ENCODE measurements around the gene KRTAP26-1. TPM values are rescaled to one million over a fixed set of nuclear protein-coding genes. Genes with fewer than 3 reads are reported as not detected.

The KRTAP26-1 gene
- polyA plus RNA-seq, 1 experiment: not detected

- ChIA-PET POLR2A (no interaction called here), CTCF (no interaction called here)
- no peaks in the 10 kb centered on the region for H3K27me3 ChIP-seq (ENCODE audit: control insufficient read depth, insufficient read depth, low read length)
- no peak for DNase-seq (ENCODE audit: low read depth)
- no peaks in the 10 kb centered on the region for H3K36me3 ChIP-seq (ENCODE audit: control insufficient read depth, insufficient read depth, low read length)
- TF ChIP-seq, protein P1, sequence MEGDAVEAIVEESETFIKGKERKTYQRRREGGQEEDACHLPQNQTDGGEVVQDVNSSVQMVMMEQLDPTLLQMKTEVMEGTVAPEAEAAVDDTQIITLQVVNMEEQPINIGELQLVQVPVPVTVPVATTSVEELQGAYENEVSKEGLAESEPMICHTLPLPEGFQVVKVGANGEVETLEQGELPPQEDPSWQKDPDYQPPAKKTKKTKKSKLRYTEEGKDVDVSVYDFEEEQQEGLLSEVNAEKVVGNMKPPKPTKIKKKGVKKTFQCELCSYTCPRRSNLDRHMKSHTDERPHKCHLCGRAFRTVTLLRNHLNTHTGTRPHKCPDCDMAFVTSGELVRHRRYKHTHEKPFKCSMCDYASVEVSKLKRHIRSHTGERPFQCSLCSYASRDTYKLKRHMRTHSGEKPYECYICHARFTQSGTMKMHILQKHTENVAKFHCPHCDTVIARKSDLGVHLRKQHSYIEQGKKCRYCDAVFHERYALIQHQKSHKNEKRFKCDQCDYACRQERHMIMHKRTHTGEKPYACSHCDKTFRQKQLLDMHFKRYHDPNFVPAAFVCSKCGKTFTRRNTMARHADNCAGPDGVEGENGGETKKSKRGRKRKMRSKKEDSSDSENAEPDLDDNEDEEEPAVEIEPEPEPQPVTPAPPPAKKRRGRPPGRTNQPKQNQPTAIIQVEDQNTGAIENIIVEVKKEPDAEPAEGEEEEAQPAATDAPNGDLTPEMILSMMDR (IDR thresholded peaks at IDR 0.05; ENCODE audit: insufficient read depth, low read depth, low read length): no peak
- no peak overlapping the region for H3K4me3 ChIP-seq (ENCODE audit: low read depth, low read length)
These were observed 6.3 kb upstream of the KRTAP26-1 start for GRCh38 chr21:30326390-30326789.

- no peaks in the 10 kb centered on the region for H3K36me3 ChIP-seq (ENCODE audit: control insufficient read depth, insufficient read depth, low read length)
- no peak overlapping the region for H3K4me3 ChIP-seq (ENCODE audit: low read depth, low read length)
- ChIA-PET CTCF (no interaction called here), POLR2A (no interaction called here)
- TF ChIP-seq, protein P1 (IDR thresholded peaks at IDR 0.05; ENCODE audit: insufficient read depth, low read depth, low read length): no peak
- no peak for DNase-seq (ENCODE audit: low read depth)
- no peaks in the 10 kb centered on the region for H3K27me3 ChIP-seq (ENCODE audit: control insufficient read depth, insufficient read depth, low read length)
These were observed 4.4 kb downstream of the KRTAP26-1 start for GRCh38 chr21:30315701-30316100.

DNA sequence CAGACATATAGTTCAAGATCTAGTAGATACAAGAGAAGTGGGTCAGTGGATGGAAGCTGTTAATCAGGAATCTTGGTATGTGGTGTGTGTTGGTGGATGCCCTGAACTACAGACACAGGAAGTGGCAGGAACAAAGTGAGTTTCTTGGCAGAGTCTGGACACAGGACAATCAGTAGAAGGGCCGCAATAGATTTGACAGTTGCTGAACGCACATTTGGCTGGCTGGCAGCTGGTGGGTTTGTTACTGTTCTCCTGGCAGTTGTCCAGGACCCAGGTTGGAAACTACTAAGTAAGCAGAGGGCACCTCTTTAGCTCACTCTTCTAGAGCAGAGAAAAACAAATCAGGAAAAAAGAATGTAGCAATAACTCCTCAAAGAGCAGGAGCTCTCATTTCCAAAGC is 13.2 kb downstream of the KRTAP26-1 start:
- DNase-seq (ENCODE audit: low read depth): no peak
- ChIA-PET CTCF (no interaction called here), POLR2A (no interaction called here)
- H3K27me3 ChIP-seq (ENCODE audit: control insufficient read depth, insufficient read depth, low read length): no peaks in the 10 kb centered on the region
- TF ChIP-seq, protein P1 (IDR thresholded peaks at IDR 0.05; ENCODE audit: insufficient read depth, low read depth, low read length): no peak
- no peak overlapping the region for H3K4me3 ChIP-seq (ENCODE audit: low read depth, low read length)
- H3K36me3 ChIP-seq (ENCODE audit: control insufficient read depth, insufficient read depth, low read length): no peaks in the 10 kb centered on the region

GRCh38 chr21:30305136-30305535 is 15.0 kb downstream of the KRTAP26-1 start:
- no peak for DNase-seq (ENCODE audit: low read depth)
- no peaks in the 10 kb centered on the region for H3K27me3 ChIP-seq (ENCODE audit: control insufficient read depth, insufficient read depth, low read length)
- H3K36me3 ChIP-seq (ENCODE audit: control insufficient read depth, insufficient read depth, low read length): no peaks in the 10 kb centered on the region
- H3K4me3 ChIP-seq (ENCODE audit: low read depth, low read length): no peak overlapping the region
- POLR2A ChIA-PET: no interaction called here
- CTCF ChIA-PET: no interaction called here
- TF ChIP-seq, protein P1 (IDR thresholded peaks at IDR 0.05; ENCODE audit: insufficient read depth, low read depth, low read length): no peak

DNA sequence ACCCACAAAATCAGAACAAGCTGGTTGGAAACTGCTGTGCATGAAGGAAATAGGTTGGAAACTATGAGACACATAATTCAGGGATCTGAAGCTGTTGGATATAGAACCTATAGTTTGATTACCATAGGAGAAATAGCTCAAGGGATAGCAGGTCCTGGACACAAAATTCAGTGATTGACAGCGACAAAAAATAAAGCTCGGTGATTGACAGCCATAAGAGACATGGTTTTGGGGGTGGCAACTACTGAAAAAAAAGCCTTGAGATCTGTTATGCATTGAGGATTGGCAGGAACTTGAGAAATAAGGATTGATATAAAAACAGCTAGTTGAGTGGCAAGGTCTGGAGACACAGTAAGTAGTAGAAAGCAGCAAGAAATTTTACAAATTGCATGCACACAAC is 30.9 kb downstream of the KRTAP26-1 start, which contains the start of gene KRTAP25-1:
TSS of gene KRTAP25-1 (minus strand) at position 300 of the 400 bp plus-strand sequence. CDS start at position 276, 24 bp downstream.
- Histone ChIP-seq H3K36me3 (ENCODE audit: control insufficient read depth, insufficient read depth, low read length) (no peaks in the 10 kb centered on the region), H3K4me3 (ENCODE audit: low read depth, low read length) (no peak within 1 kb of the TSS), H3K27me3 (ENCODE audit: control insufficient read depth, insufficient read depth, low read length) (no peaks in the 10 kb centered on the region)
- TF ChIP-seq, protein P1 (IDR thresholded peaks at IDR 0.05; ENCODE audit: insufficient read depth, low read depth, low read length): no peak
- DNase-seq (ENCODE audit: low read depth): no peak
- CTCF ChIA-PET: no interaction called here
- POLR2A ChIA-PET: no interaction called here

All from BJ (cell line).